Esophagus (tissue), 2 donors: ENCODE results near the gene CEACAM6. TPM values are rescaled to one million over a fixed set of nuclear protein-coding genes. Genes with fewer than 3 reads are reported as not detected.
"Not testable (repeated sequence)": the region's sequence is repeated elsewhere in the genome, so short reads cannot be mapped to it uniquely, and the experiment has no call there.

Experiments used
- H3K27ac ChIP-seq, 2 donors: one replicate each; pipeline ENCODE4 v1.5.1; 2013; ENCODE audit warnings: low read depth in 2 of 2, mild to moderate bottlenecking in 2 of 2, inconsistent platforms in 1 of 2, low read length in 1 of 2, moderate library complexity in 1 of 2
- H3K27me3 ChIP-seq, 2 donors: one replicate each; pipeline ENCODE4 v1.6.1; 2013; ENCODE audit warnings: low read length in 2 of 2, control low read depth in 1 of 2, mild to moderate bottlenecking in 1 of 2; ENCODE audit not compliant: insufficient read depth in 2 of 2, control insufficient read depth in 1 of 2
- H3K36me3 ChIP-seq, 2 donors: one replicate each; pipeline ENCODE4 v1.6.1; 2013; ENCODE audit warnings: low read length in 1 of 2; ENCODE audit not compliant: control insufficient read depth in 2 of 2, insufficient read depth in 2 of 2
- H3K4me1 ChIP-seq, 2 donors: one replicate each; pipeline ENCODE4 v1.6.1; 2013; ENCODE audit warnings: low read length in 1 of 2; ENCODE audit not compliant: control insufficient read depth in 2 of 2, insufficient read depth in 2 of 2
- H3K4me3 ChIP-seq, 2 donors: one replicate each; pipeline ENCODE4 v1.5.1; 2013; ENCODE audit warnings: low read length in 2 of 2, mild to moderate bottlenecking in 2 of 2, low read depth in 1 of 2, moderate library complexity in 1 of 2
- H3K9me3 ChIP-seq, 2 donors: one replicate each; pipeline ENCODE4 v1.6.1; 2013; ENCODE audit warnings: mild to moderate bottlenecking in 2 of 2, low read depth in 1 of 2, low read length in 1 of 2, moderate library complexity in 1 of 2; ENCODE audit not compliant: control insufficient read depth in 2 of 2, insufficient read depth in 1 of 2
- WGBS, 2 donors: extraction: QIAGEN DNeasy Blood & Tissue Kit; methylation state at CpG; one replicate each; pipeline ENCODE4 v1.1.7; 2013; 5-methylcytosine and 5-hydroxymethylcytosine counted together
- polyA plus RNA-seq, 2 donors: library from polyadenylated mRNA; stranded (reverse); fragments of 200-250 nt; gene quantifications; one replicate each; pipeline ENCODE4 v1.2.3, GENCODE V29; 2013
- donor health status: healthy with polysubstance abuse.
- donor health status: Bipolar disorder and iron deficiency.

The CEACAM6 gene
- polyA plus RNA-seq, 2 donors, result 120 to 141 TPM

GRCh38 chr19:41789053-41789452, 33.7 kb downstream of the CEACAM6 start:
- H3K27ac ChIP-seq, H3K4me3 ChIP-seq, H3K4me1 ChIP-seq, H3K27me3 ChIP-seq, H3K36me3 ChIP-seq, H3K9me3 ChIP-seq: not testable (repeated sequence)
- WGBS, 2 donors, result 48 to 65% methylated on average over 3 of the region's 5 CpGs

- Histone ChIP-seq H3K9me3 (no peaks in the 10 kb centered on the region), H3K27ac (no peak overlapping the region), H3K27me3 (no peaks in the 10 kb centered on the region), H3K4me1 (no peaks in the 10 kb centered on the region), H3K36me3 (no peaks in the 10 kb centered on the region), H3K4me3 (no peak overlapping the region)
- WGBS, 2 donors, result 17 to 23% methylated on average over 22 of the region's 22 CpGs
Measured at GRCh38 chr19:41792513-41793413, 37.4 kb downstream of the CEACAM6 start.

DNA sequence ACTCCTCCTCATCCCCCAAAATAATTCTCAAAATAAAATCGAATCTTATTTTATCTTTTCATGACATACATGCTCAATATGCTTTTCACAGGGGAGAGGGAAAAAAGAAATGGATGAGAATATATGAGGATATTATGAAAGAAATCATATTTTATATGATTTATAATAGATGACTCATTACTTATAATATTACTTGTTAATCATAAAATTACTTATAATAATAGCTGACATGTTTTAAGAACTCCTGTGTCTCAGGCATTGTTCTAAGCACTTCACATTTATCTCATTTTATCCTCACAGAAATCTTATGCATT, 38.0 kb downstream of the CEACAM6 start:
- no peaks in the 10 kb centered on the region for H3K36me3 ChIP-seq
- H3K4me3 ChIP-seq, result no peak overlapping the region
- no peaks in the 10 kb centered on the region for H3K4me1 ChIP-seq
- no peaks in the 10 kb centered on the region for H3K27me3 ChIP-seq
- H3K9me3 ChIP-seq, result no peaks in the 10 kb centered on the region
- no peak overlapping the region for H3K27ac ChIP-seq
- WGBS, 2 donors, result 5% methylated on average over 1 of the region's 1 CpG

DNA sequence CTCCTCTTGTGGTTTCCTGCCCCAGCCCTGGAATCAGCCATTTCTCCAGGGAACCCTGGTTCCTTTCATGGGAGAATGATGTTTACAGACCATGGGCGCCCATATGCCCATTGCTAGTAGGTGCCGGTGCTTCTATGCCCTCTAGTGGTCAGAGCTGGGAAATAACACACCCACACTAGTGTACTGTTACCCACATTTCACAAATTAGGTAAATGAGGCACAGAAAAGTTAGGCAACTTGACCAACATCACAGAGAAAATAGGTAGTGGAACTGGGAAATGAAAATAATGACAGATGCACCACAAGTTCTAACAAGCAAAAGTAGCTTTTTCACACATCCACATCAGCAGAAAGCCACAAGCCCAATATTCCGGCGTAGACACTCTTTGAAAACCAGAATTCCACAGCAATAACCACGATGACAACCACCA, 39.7 kb downstream of the CEACAM6 start:
- Histone ChIP-seq H3K36me3 (no peaks in the 10 kb centered on the region), H3K9me3 (no peaks in the 10 kb centered on the region)
- WGBS, 2 donors, result 37 to 39% methylated on average over 5 of the region's 5 CpGs

DNA sequence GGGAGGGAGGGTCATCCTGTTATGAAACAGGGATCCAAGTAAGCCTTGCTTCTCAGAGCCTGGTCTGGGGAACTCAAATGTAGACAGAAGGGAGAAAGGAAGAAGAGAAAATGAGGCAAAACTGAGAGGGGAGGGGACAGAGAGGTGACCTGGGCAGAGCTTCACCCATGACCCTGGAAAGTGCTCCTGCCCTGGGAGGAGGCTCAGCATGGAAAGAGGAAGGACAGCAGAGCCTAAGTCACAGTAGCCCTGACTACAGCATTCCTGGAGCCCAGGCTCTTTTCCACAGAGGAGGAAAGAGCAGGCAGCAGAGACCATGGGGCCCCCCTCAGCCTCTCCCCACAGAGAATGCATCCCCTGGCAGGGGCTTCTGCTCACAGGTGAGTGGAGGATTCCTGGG, 41.0 kb downstream of the CEACAM6 start, which contains the start of gene CEACAM3:
Gene CEACAM3 (plus strand): TSS at position 226 of the 400 bp plus-strand sequence. CDS start 91 bp downstream, at position 317.
- no peaks in the 10 kb centered on the region for H3K36me3 ChIP-seq
- H3K4me3 ChIP-seq, result no peak within 1 kb of the TSS
- peaks cover 0 to 8% of the 10 kb centered on the region in 2 donors for H3K4me1 ChIP-seq
- H3K9me3 ChIP-seq, result peaks cover 2 to 3% of the 10 kb centered on the region in 2 donors
- H3K27ac ChIP-seq, result peak within 1 kb of the TSS in 1 of 2 donors; percentile 0
- H3K27me3 ChIP-seq, result no peaks in the 10 kb centered on the region

More for the DNA sequence above, 39.7 kb downstream of the CEACAM6 start:
- H3K27ac ChIP-seq, result no peak overlapping the region
- no peaks in the 10 kb centered on the region for H3K27me3 ChIP-seq
- peaks cover 0 to 3% of the 10 kb centered on the region in 2 donors for H3K4me1 ChIP-seq
- H3K4me3 ChIP-seq, result no peak overlapping the region

DNA sequence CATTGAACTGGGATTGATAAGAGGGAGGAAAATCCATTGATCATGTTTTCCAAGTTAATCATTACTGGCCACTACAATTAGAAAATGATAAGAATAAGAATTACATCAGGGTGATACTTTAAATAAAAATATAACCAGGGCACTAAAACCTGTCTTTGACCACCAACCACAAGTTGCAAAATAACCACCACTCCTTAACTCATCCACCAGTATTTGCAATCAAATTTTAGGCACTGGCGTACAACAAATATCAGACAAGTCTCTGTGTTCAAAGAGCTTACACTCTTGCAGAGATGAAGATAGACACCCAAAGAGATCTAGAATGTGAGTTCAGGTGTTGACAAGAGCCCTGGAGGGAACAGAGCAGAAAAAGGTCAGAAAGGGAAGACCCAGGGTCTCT, 41.6 kb downstream of the CEACAM6 start:
- Histone ChIP-seq H3K9me3 (peaks cover 2 to 3% of the 10 kb centered on the region in 2 donors), H3K27ac (no peak overlapping the region), H3K27me3 (no peaks in the 10 kb centered on the region), H3K4me3 (no peak overlapping the region), H3K36me3 (no peaks in the 10 kb centered on the region), H3K4me1 (peaks cover 0 to 8% of the 10 kb centered on the region in 2 donors)
- WGBS, 2 donors, result 88 to 95% methylated on average over 1 of the region's 1 CpG

DNA sequence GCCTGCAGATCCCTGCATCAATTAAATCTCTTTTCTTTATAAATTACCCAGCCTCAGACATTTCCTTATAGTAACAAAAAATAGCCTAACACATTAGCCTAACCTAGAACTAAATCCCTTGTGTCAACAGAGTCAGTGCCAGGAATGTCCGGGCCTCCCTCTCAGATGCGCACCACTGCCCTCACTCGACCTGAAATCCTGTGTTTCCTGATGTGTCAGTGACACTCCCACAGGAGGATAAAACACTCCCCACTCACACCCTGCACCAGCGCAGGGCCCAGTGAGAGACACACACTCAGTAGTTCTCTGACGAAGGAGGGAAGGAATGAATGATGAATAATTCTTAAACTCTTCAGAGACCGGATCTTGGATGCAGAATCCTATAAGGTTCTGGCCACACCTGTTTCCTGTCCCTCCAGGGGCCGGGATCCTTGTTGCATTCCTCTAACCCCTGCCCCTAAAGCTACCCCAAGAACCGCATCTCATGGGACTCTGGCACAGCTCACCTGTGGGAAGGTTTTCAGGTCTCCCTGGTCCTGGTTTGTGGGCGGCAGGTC, 44.2 kb downstream of the CEACAM6 start:
- H3K4me3 ChIP-seq, result no peak overlapping the region
- 38 to 53% methylated on average over 9 of the region's 9 CpGs for WGBS, 2 donors
- no peaks in the 10 kb centered on the region for H3K36me3 ChIP-seq
- no peaks in the 10 kb centered on the region for H3K27me3 ChIP-seq
- peaks cover 2 to 3% of the 10 kb centered on the region in 2 donors for H3K9me3 ChIP-seq
- peak overlapping the region; percentile 92 to 97 for H3K27ac ChIP-seq
- H3K4me1 ChIP-seq, result peaks cover 0 to 8% of the 10 kb centered on the region in 2 donors

GRCh38 chr19:41801031-41801430, 45.7 kb downstream of the CEACAM6 start:
- Histone ChIP-seq H3K9me3 (peaks cover 2 to 3% of the 10 kb centered on the region in 2 donors), H3K4me3 (no peak overlapping the region), H3K36me3 (no peaks in the 10 kb centered on the region), H3K27me3 (no peaks in the 10 kb centered on the region), H3K27ac (peak overlapping the region; percentile 78 to 90), H3K4me1 (peaks cover 0 to 8% of the 10 kb centered on the region in 2 donors)
- 63 to 71% methylated on average over 4 of the region's 4 CpGs for WGBS, 2 donors

GRCh38 chr19:41801792-41802211, 46.5 kb downstream of the CEACAM6 start:
- WGBS, 2 donors, result 38 to 53% methylated on average over 2 of the region's 2 CpGs
- Histone ChIP-seq H3K4me3 (no peak overlapping the region), H3K27me3 (no peaks in the 10 kb centered on the region), H3K27ac (peak overlapping the region; percentile 78 to 93), H3K4me1 (peaks cover 0 to 8% of the 10 kb centered on the region in 2 donors), H3K36me3 (no peaks in the 10 kb centered on the region), H3K9me3 (peaks cover 2 to 3% of the 10 kb centered on the region in 2 donors)
